ENCODE measurements around the gene PGS1.

- TF ChIP-seq POLR2AphosphoS5 (IDR thresholded peaks at IDR 0.05; ENCODE audit: low read depth, low read length) = no peak
- TF ChIP-seq POLR2A (IDR thresholded peaks at IDR 0.05; ENCODE audit: low read depth, low read length) = no peak
Observed at GRCh38 chr17:78459696-78460095, 81.2 kb downstream of the PGS1 start.

Measured in GM12892 (cell line).